ENCODE data around the gene TET1. TPM values are rescaled to one million over a fixed set of nuclear protein-coding genes. Genes with fewer than 3 reads are reported as not detected.

TET1 gene
- total RNA-seq, 1 experiment from 2014 or later: 2.7 TPM

DNA sequence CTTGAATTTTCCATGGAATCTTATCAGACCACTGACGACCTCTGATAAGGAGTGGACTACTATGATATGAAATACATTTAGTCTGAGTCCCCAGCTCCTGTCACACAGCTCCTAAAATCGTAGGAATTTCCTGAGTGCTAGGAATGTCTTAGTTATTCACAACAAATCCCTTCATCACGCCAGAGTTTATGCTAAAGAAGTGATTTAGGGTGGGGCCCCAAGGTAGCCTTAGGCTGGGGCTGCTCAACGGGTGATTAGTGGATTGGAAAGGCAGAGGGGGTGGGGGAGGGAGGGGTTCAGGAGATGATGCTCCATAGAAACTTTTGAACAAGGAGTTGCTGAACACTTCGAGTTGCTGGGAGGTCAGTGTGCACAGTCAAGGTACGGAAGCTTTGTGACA lies 7.0 kb upstream of the TET1 start:
- no peak overlapping the region for H2AFZ ChIP-seq (ENCODE audit: low read depth, low read length, poor library complexity, severe bottlenecking)
- intact Hi-C loops (cut with micrococcal nuclease): no loop called here
- POLR2A ChIA-PET: interaction anchor here (0.6 to 0.7 kb wide), 2 partner anchors 10 to 68 kb away, joined by 5 to 7 read pairs; no protein-coding TSS in a partner anchor
- RAD21 ChIA-PET (ENCODE audit: low non-redundant PET in 1 of 2, low total read pairs in 2 of 2, uncharacterized antibody in 2 of 2, unreplicated experiment in 2 of 2): no interaction called here
- no peak overlapping the region for H3K27ac ChIP-seq (ENCODE audit: low read depth, low read length)
- H3K36me3 ChIP-seq (ENCODE audit: control insufficient read depth in 1 of 2, insufficient read depth in 2 of 2, low read length in 2 of 2): no peaks in the 10 kb centered on the region
- peaks cover 4 to 31% of the 10 kb centered on the region in 2 experiments; a peak in 3 of 4 replicates for H3K4me1 ChIP-seq (ENCODE audit: control insufficient read depth in 1 of 2, insufficient read depth in 2 of 2, low read length in 2 of 2)
- no peaks in the 10 kb centered on the region for H3K9me3 ChIP-seq (ENCODE audit: control insufficient read depth in 1 of 2, insufficient read depth in 1 of 2, low read depth in 1 of 2, low read length in 2 of 2)
- TF ChIP-seq, protein P1, sequence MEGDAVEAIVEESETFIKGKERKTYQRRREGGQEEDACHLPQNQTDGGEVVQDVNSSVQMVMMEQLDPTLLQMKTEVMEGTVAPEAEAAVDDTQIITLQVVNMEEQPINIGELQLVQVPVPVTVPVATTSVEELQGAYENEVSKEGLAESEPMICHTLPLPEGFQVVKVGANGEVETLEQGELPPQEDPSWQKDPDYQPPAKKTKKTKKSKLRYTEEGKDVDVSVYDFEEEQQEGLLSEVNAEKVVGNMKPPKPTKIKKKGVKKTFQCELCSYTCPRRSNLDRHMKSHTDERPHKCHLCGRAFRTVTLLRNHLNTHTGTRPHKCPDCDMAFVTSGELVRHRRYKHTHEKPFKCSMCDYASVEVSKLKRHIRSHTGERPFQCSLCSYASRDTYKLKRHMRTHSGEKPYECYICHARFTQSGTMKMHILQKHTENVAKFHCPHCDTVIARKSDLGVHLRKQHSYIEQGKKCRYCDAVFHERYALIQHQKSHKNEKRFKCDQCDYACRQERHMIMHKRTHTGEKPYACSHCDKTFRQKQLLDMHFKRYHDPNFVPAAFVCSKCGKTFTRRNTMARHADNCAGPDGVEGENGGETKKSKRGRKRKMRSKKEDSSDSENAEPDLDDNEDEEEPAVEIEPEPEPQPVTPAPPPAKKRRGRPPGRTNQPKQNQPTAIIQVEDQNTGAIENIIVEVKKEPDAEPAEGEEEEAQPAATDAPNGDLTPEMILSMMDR (IDR thresholded peaks at IDR 0.05 in 2 of 3, conservative IDR thresholded peaks at IDR 0.05 in 1 of 3; ENCODE audit: borderline replicate concordance in 1 of 3, insufficient read depth in 1 of 3, low read depth in 2 of 3, low read length in 2 of 3): no peak
- TF ChIP-seq JUND (IDR thresholded peaks at IDR 0.05) (no peak), YY1 (IDR thresholded peaks at IDR 0.05; ENCODE audit: extremely low read depth, insufficient replicate concordance, low read depth, low read length) (no peak), EZH2 (IDR thresholded peaks at IDR 0.05) (no peak)
- ATAC-seq: no peak
- H4K20me1 ChIP-seq (ENCODE audit: insufficient read depth): no peaks in the 10 kb centered on the region
- no peaks in the 10 kb centered on the region for H3K9me2 ChIP-seq (ENCODE audit: insufficient read depth)
- H3K9ac ChIP-seq (ENCODE audit: low read length): no peak overlapping the region
- no peak overlapping the region for H3K4me3 ChIP-seq (replicated peaks in 1 of 2; ENCODE audit: low read depth in 1 of 2, low read length in 2 of 2)
- no peak for DNase-seq (ENCODE audit: low read depth, low spot score)
- no peaks in the 10 kb centered on the region for H3K27me3 ChIP-seq (ENCODE audit: insufficient read depth, low read length)
- H3K4me2 ChIP-seq (ENCODE audit: low read length): no peak overlapping the region
- CTCF ChIA-PET: no interaction called here
- no peaks in the 10 kb centered on the region for H3K79me2 ChIP-seq (ENCODE audit: insufficient read depth, low read length)
- BruUV-seq (replicated peaks): no TSS peak

DNA sequence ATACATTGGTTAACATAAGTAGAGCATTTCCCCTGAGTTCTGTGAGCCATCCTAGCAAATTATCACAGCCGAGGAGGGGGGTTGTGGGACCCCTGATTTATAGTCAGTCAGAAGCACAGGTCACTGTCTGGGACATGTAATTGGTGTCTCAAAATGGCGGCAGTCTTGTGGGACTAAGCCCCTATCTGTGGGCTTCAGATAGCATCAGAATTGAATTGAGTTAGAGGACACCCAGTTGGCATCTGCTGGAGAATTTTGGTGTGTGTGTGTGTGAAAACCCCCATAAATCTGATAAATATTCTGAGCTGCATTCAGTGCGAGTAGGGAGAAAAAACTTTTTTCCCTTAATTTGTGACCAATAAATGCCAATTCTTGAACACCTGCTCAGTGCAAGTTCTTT lies 6.5 kb upstream of the TET1 start:
- ATAC-seq: no peak
- CTCF ChIA-PET: no interaction called here
- TF ChIP-seq RAD21 (IDR thresholded peaks at IDR 0.05; ENCODE audit: low read depth) (no peak), ZFX (IDR thresholded peaks at IDR 0.05) (no peak), SP1 (IDR thresholded peaks at IDR 0.05; ENCODE audit: low read depth) (no peak), POLR2AphosphoS5 (IDR thresholded peaks at IDR 0.05; ENCODE audit: low read depth, low read length) (no peak), EGR1 (IDR thresholded peaks at IDR 0.05; ENCODE audit: low read depth) (no peak), SRF (IDR thresholded peaks at IDR 0.05; ENCODE audit: low read depth) (no peak), YY1 (IDR thresholded peaks at IDR 0.05; ENCODE audit: extremely low read depth, insufficient replicate concordance, low read depth, low read length) (no peak), TCF7L2 (IDR thresholded peaks at IDR 0.05; ENCODE audit: borderline replicate concordance, extremely low read depth, insufficient read depth, insufficient read length) (no peak), ELF1 (IDR thresholded peaks at IDR 0.05; ENCODE audit: borderline replicate concordance, low read depth) (no peak), SIN3A (IDR thresholded peaks at IDR 0.05; ENCODE audit: low read depth) (no peak), FOSL1 (IDR thresholded peaks at IDR 0.05; ENCODE audit: low read depth) (no peak)
- TF ChIP-seq, protein P2, sequence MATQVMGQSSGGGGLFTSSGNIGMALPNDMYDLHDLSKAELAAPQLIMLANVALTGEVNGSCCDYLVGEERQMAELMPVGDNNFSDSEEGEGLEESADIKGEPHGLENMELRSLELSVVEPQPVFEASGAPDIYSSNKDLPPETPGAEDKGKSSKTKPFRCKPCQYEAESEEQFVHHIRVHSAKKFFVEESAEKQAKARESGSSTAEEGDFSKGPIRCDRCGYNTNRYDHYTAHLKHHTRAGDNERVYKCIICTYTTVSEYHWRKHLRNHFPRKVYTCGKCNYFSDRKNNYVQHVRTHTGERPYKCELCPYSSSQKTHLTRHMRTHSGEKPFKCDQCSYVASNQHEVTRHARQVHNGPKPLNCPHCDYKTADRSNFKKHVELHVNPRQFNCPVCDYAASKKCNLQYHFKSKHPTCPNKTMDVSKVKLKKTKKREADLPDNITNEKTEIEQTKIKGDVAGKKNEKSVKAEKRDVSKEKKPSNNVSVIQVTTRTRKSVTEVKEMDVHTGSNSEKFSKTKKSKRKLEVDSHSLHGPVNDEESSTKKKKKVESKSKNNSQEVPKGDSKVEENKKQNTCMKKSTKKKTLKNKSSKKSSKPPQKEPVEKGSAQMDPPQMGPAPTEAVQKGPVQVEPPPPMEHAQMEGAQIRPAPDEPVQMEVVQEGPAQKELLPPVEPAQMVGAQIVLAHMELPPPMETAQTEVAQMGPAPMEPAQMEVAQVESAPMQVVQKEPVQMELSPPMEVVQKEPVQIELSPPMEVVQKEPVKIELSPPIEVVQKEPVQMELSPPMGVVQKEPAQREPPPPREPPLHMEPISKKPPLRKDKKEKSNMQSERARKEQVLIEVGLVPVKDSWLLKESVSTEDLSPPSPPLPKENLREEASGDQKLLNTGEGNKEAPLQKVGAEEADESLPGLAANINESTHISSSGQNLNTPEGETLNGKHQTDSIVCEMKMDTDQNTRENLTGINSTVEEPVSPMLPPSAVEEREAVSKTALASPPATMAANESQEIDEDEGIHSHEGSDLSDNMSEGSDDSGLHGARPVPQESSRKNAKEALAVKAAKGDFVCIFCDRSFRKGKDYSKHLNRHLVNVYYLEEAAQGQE (IDR thresholded peaks at IDR 0.05; ENCODE audit: low read depth): no peak
- TF ChIP-seq, protein P3, sequence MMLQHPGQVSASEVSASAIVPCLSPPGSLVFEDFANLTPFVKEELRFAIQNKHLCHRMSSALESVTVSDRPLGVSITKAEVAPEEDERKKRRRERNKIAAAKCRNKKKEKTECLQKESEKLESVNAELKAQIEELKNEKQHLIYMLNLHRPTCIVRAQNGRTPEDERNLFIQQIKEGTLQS (IDR thresholded peaks at IDR 0.05): no peak
- TF ChIP-seq, protein P4, sequence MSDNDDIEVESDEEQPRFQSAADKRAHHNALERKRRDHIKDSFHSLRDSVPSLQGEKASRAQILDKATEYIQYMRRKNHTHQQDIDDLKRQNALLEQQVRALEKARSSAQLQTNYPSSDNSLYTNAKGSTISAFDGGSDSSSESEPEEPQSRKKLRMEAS (IDR thresholded peaks at IDR 0.05): no peak

More for the DNA sequence above, 6.5 kb upstream of the TET1 start:
- POLR2A ChIA-PET: no interaction called here
- H3K4me3 ChIP-seq (replicated peaks in 1 of 2; ENCODE audit: low read depth in 1 of 2, low read length in 2 of 2): no peak overlapping the region
- no peaks in the 10 kb centered on the region for H3K9me2 ChIP-seq (ENCODE audit: insufficient read depth)
- H3K36me3 ChIP-seq (ENCODE audit: control insufficient read depth in 1 of 2, insufficient read depth in 2 of 2, low read length in 2 of 2): no peaks in the 10 kb centered on the region
- no peak overlapping the region for H2AFZ ChIP-seq (ENCODE audit: low read depth, low read length, poor library complexity, severe bottlenecking)
- no TSS peak for BruUV-seq (replicated peaks)
- H3K79me2 ChIP-seq (ENCODE audit: insufficient read depth, low read length): no peaks in the 10 kb centered on the region
- peaks cover 4 to 31% of the 10 kb centered on the region in 2 experiments; a peak in 3 of 4 replicates for H3K4me1 ChIP-seq (ENCODE audit: control insufficient read depth in 1 of 2, insufficient read depth in 2 of 2, low read length in 2 of 2)
- H3K27me3 ChIP-seq (ENCODE audit: insufficient read depth, low read length): no peaks in the 10 kb centered on the region
- intact Hi-C loops (cut with micrococcal nuclease): no loop called here
- no peak for DNase-seq (ENCODE audit: low read depth, low spot score)
- H3K4me2 ChIP-seq (ENCODE audit: low read length): no peak overlapping the region
- H3K27ac ChIP-seq (ENCODE audit: low read depth, low read length): no peak overlapping the region
- no peaks in the 10 kb centered on the region for H3K9me3 ChIP-seq (ENCODE audit: control insufficient read depth in 1 of 2, insufficient read depth in 1 of 2, low read depth in 1 of 2, low read length in 2 of 2)
- no peaks in the 10 kb centered on the region for H4K20me1 ChIP-seq (ENCODE audit: insufficient read depth)
- H3K9ac ChIP-seq (ENCODE audit: low read length): no peak overlapping the region
- RAD21 ChIA-PET (ENCODE audit: low non-redundant PET in 1 of 2, low total read pairs in 2 of 2, uncharacterized antibody in 2 of 2, unreplicated experiment in 2 of 2): no interaction called here

Measured in HCT116 (cell line).